Caco-2 (cell line): ENCODE data around the gene FCN2. TPM values are rescaled to one million over a fixed set of nuclear protein-coding genes. Genes with fewer than 3 reads are reported as not detected.

Experiments used
- BruUV-seq: library from RNA; stranded (reverse); fragments of 400-500 nt; replicated peaks from 2 replicates; lab custom pipeline; 2021; lab: Mats Ljungman, UMichigan
- CTCF ChIA-PET: fragments of 300-600 bp; sonication (Branson Sonifier 250); formaldehyde crosslinking; loops from one replicate; lab custom pipeline; 2022; ENCODE audit warnings: antibody characterized with exemption; lab: Charles Lee
- POLR2A ChIA-PET: fragments of 300-600 bp; sonication (Branson Sonifier 250); formaldehyde crosslinking; loops from one replicate; lab custom pipeline; 2022; ENCODE audit warnings: antibody characterized with exemption; lab: Charles Lee
- DNase-seq, 2 experiments: peaks; one replicate each; pipeline versions ENCODE4 v3.0.0 to v3.0.0-alpha.2; 2020 to 2022
- H3K27me3 ChIP-seq: replicated peaks from 2 replicates; pipeline ENCODE4 v1.6.0; 2011; ENCODE audit warnings: low read length; ENCODE audit not compliant: control insufficient read depth, insufficient read depth
- H3K36me3 ChIP-seq: 2 replicates; pipeline ENCODE4 v1.5.1; 2011; ENCODE audit warnings: low read length; ENCODE audit not compliant: control insufficient read depth, insufficient read depth
- H3K4me1 ChIP-seq: fragments of 250-450 bp; sonication (Bioruptor Pico); 2 replicates; pipeline ENCODE4 v1.5.1; 2020; ENCODE audit warnings: mild to moderate bottlenecking
- H3K4me3 ChIP-seq: 2 replicates; pipeline ENCODE4 v1.5.1; 2011; ENCODE audit warnings: low read depth, mild to moderate bottlenecking, control low read depth, low read length
- H3K9me3 ChIP-seq: fragments of 250-450 bp; sonication (Bioruptor Pico); 2 replicates; pipeline ENCODE4 v1.5.1; 2020; ENCODE audit warnings: mild to moderate bottlenecking, moderate library complexity
- H3K27ac Mint-ChIP-seq: one replicate; pipeline ENCODE4 v1.8.0; 2022; ENCODE audit warnings: mixed read lengths; ENCODE audit not compliant: unreplicated experiment
- H3K27me3 Mint-ChIP-seq: one replicate; pipeline ENCODE4 v1.8.0; 2022; ENCODE audit warnings: mixed read lengths; ENCODE audit not compliant: insufficient read depth, unreplicated experiment
- H3K36me3 Mint-ChIP-seq: one replicate; pipeline ENCODE4 v1.8.0; 2022; ENCODE audit warnings: mild to moderate bottlenecking, mixed read lengths; ENCODE audit not compliant: insufficient read depth, unreplicated experiment
- H3K4me1 Mint-ChIP-seq: one replicate; pipeline ENCODE4 v1.8.0; 2022; ENCODE audit warnings: low read depth, mixed read lengths; ENCODE audit not compliant: unreplicated experiment
- H3K4me3 Mint-ChIP-seq: one replicate; pipeline ENCODE4 v1.8.0; 2022; ENCODE audit warnings: mild to moderate bottlenecking, moderate library complexity, mixed read lengths; ENCODE audit not compliant: unreplicated experiment
- H3K9me3 Mint-ChIP-seq: one replicate; pipeline ENCODE4 v1.8.0; 2022; ENCODE audit warnings: mixed read lengths; ENCODE audit not compliant: unreplicated experiment
- intact Hi-C: fragments of 100-400 bp; cut with micrococcal nuclease; formaldehyde crosslinking; loops from one replicate; pipeline ENCODE4 v1.10.0; 2022; ENCODE audit not compliant: unreplicated experiment
- total RNA-seq: library from RNA; stranded (reverse); gene quantifications from 2 replicates; pipeline ENCODE4 v1.2.3, GENCODE V29; 2022
- TF ChIP-seq, protein P1 (sequence below), 2 experiments: fragments of 200-600 bp in 1 of 2; IDR thresholded peaks; 1 replicate in 1 of 2; 2 replicates in 1 of 2; pipeline versions ENCODE4 v1.5.1 to v1.8.0; 2011 to 2022; ENCODE audit warnings: antibody characterized with exemption in 1 of 2, control low read depth in 1 of 2, inconsistent platforms in 1 of 2, low read depth in 1 of 2, low read length in 1 of 2, mild to moderate bottlenecking in 1 of 2, moderate library complexity in 1 of 2; ENCODE audit not compliant: insufficient read depth in 1 of 2, severe bottlenecking in 1 of 2, unreplicated experiment in 1 of 2

FCN2 gene
- total RNA-seq, 1 experiment from 2014 or later: not detected

DNA sequence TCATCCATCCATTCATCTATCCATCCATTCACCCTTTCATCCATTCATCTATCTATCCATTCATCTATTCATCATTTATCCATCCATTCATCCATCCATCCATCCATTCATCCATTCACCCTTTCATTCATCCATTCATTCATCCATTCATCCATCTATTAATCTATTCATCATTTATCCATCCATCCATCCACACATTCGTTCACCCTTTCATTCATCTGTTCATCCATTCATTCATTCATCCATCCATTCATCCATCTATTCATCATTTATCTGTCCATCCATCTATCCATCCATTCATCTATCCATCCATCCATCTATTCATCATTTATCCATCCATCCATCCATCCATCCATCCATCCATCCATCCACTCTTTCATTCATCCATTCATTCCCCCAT, 33.9 kb upstream of the FCN2 start:
- H3K4me3 ChIP-seq: no peak overlapping the region
- no peaks in the 10 kb centered on the region for H3K36me3 ChIP-seq
- Mint-ChIP-seq H3K4me3 (no peak overlapping the region), H3K27me3 (no peaks in the 10 kb centered on the region), H3K4me1 (no peaks in the 10 kb centered on the region), H3K27ac (no peak overlapping the region), H3K36me3 (no peaks in the 10 kb centered on the region), H3K9me3 (no peaks in the 10 kb centered on the region)
- ChIA-PET POLR2A (no interaction called here), CTCF (no interaction called here)
- H3K9me3 ChIP-seq: no peaks in the 10 kb centered on the region
- TF ChIP-seq, protein P1, sequence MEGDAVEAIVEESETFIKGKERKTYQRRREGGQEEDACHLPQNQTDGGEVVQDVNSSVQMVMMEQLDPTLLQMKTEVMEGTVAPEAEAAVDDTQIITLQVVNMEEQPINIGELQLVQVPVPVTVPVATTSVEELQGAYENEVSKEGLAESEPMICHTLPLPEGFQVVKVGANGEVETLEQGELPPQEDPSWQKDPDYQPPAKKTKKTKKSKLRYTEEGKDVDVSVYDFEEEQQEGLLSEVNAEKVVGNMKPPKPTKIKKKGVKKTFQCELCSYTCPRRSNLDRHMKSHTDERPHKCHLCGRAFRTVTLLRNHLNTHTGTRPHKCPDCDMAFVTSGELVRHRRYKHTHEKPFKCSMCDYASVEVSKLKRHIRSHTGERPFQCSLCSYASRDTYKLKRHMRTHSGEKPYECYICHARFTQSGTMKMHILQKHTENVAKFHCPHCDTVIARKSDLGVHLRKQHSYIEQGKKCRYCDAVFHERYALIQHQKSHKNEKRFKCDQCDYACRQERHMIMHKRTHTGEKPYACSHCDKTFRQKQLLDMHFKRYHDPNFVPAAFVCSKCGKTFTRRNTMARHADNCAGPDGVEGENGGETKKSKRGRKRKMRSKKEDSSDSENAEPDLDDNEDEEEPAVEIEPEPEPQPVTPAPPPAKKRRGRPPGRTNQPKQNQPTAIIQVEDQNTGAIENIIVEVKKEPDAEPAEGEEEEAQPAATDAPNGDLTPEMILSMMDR (IDR thresholded peaks at IDR 0.05; ENCODE audit: insufficient read depth in 1 of 2, low read depth in 1 of 2, low read length in 1 of 2, severe bottlenecking in 1 of 2, unreplicated experiment in 1 of 2): no peak
- no peaks in the 10 kb centered on the region for H3K27me3 ChIP-seq
- no peak for DNase-seq
- intact Hi-C loops: no loop called here
- no peaks in the 10 kb centered on the region for H3K4me1 ChIP-seq
- BruUV-seq: no TSS peak

DNA sequence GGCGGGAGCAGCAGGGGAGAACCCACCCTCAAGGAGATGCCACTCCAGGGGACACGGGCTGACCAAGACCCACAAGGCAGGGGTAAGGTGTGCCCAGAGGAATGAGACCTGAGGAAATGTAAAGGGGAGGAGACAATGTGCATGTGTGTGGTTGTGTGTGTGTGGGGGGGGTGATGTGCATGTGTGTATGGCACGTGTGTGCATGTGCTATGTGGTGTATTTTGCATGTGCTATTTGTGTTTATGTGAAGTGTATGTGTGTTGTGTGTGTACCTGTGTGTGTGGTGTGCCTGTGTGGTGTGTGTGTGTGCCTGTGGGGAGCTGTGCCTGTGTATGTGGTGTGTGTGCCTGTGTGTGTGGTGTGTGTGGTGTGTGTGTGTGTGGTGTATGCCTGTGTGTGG, 33.5 kb upstream of the FCN2 start:
- H3K9me3 Mint-ChIP-seq: no peaks in the 10 kb centered on the region

GRCh38 chr9:134847752-134848432, 32.7 kb upstream of the FCN2 start:
- Histone ChIP-seq H3K27me3 (no peaks in the 10 kb centered on the region), H3K9me3 (no peaks in the 10 kb centered on the region), H3K36me3 (no peaks in the 10 kb centered on the region), H3K4me3 (no peak overlapping the region), H3K4me1 (no peaks in the 10 kb centered on the region)
- intact Hi-C loops: no loop called here
- Mint-ChIP-seq H3K4me3 (no peak overlapping the region), H3K4me1 (no peaks in the 10 kb centered on the region), H3K9me3 (no peaks in the 10 kb centered on the region), H3K36me3 (no peaks in the 10 kb centered on the region), H3K27ac (no peak overlapping the region), H3K27me3 (no peaks in the 10 kb centered on the region)
- TF ChIP-seq, protein P1 (IDR thresholded peaks at IDR 0.05; ENCODE audit: insufficient read depth in 1 of 2, low read depth in 1 of 2, low read length in 1 of 2, severe bottlenecking in 1 of 2, unreplicated experiment in 1 of 2): no peak
- CTCF ChIA-PET: no interaction called here
- POLR2A ChIA-PET: no interaction called here
- BruUV-seq: no TSS peak
- DNase-seq: no peak

More for the DNA sequence above, 33.5 kb upstream of the FCN2 start:
- Mint-ChIP-seq H3K27me3 (no peaks in the 10 kb centered on the region), H3K27ac (no peak overlapping the region), H3K4me3 (no peak overlapping the region), H3K36me3 (no peaks in the 10 kb centered on the region), H3K4me1 (no peaks in the 10 kb centered on the region)
- Histone ChIP-seq H3K4me3 (no peak overlapping the region), H3K27me3 (no peaks in the 10 kb centered on the region), H3K36me3 (no peaks in the 10 kb centered on the region), H3K4me1 (no peaks in the 10 kb centered on the region), H3K9me3 (no peaks in the 10 kb centered on the region)
- TF ChIP-seq, protein P1 (IDR thresholded peaks at IDR 0.05; ENCODE audit: insufficient read depth in 1 of 2, low read depth in 1 of 2, low read length in 1 of 2, severe bottlenecking in 1 of 2, unreplicated experiment in 1 of 2): no peak
- ChIA-PET POLR2A (no interaction called here), CTCF (no interaction called here)
- intact Hi-C loops: no loop called here
- BruUV-seq: no TSS peak
- no peak for DNase-seq
